Posterior cingulate gyrus (tissue), 11 donors: Measurements from ENCODE around the gene CCSER1.

Experiments used
- DNase-seq, 10 donors: peaks; one replicate each; pipeline versions ENCODE4 v3.0.0 to v3.0.0-alpha.2; 2020 to 2021; ENCODE audit warnings: mixed read lengths in 3 of 10
- intact Hi-C: fragments of 100-400 bp; cut with DNase I; formaldehyde crosslinking; loops from one replicate; pipeline ENCODE4 v1.15.1; 2023

Gene CCSER1

GRCh38 chr4:90187148-90187884 lies 60.1 kb downstream of the CCSER1 start:
- no peak for DNase-seq
- intact Hi-C loops, result no loop called here

- intact Hi-C loops, result no loop called here
Measured at GRCh38 chr4:90189178-90189577, 62.0 kb downstream of the CCSER1 start.

GRCh38 chr4:90189946-90190345 lies 62.8 kb downstream of the CCSER1 start:
- DNase-seq, result no peak
- intact Hi-C loops, result no loop called here

More at GRCh38 chr4:90189178-90189577, 62.0 kb downstream of the CCSER1 start:
- DNase-seq, result no peak

GRCh38 chr4:90190525-90190924 lies 63.3 kb downstream of the CCSER1 start:
- no peak for DNase-seq
- intact Hi-C loops, result no loop called here

GRCh38 chr4:90198086-90198847 lies 71.1 kb downstream of the CCSER1 start:
- DNase-seq, result no peak
- intact Hi-C loops, result no loop called here

- DNase-seq, result peak in 1 of 10 donors; percentile 36
- intact Hi-C loops, result no loop called here
Measured at GRCh38 chr4:90207887-90208454, 80.8 kb downstream of the CCSER1 start.

- intact Hi-C loops, result no loop called here
- no peak for DNase-seq
Measured at GRCh38 chr4:90209922-90210321, 82.7 kb downstream of the CCSER1 start.

- no peak for DNase-seq
- intact Hi-C loops, result no loop called here
Measured at GRCh38 chr4:90211174-90211573, 84.0 kb downstream of the CCSER1 start.

GRCh38 chr4:90215286-90215685 lies 88.1 kb downstream of the CCSER1 start:
- DNase-seq, result no peak
- intact Hi-C loops, result no loop called here

GRCh38 chr4:90219822-90220221 lies 92.6 kb downstream of the CCSER1 start:
- no peak for DNase-seq
- intact Hi-C loops, result no loop called here

- intact Hi-C loops, result no loop called here
- no peak for DNase-seq
Measured at GRCh38 chr4:90220459-90220858, 93.3 kb downstream of the CCSER1 start.

- no peak for DNase-seq
- intact Hi-C loops, result no loop called here
Measured at GRCh38 chr4:90226734-90227133, 99.5 kb downstream of the CCSER1 start.

GRCh38 chr4:90227177-90227576 lies 100.0 kb downstream of the CCSER1 start:
- no peak for DNase-seq
- intact Hi-C loops, result no loop called here

- intact Hi-C loops, result no loop called here
- DNase-seq, result peak in 7 of 10 donors; percentile 22 to 90 (median 45)
Measured at GRCh38 chr4:90234916-90235547, 107.8 kb downstream of the CCSER1 start.

GRCh38 chr4:90237751-90238530 lies 110.7 kb downstream of the CCSER1 start:
- intact Hi-C loops, result no loop called here
- no peak for DNase-seq

GRCh38 chr4:90240333-90240732 lies 113.1 kb downstream of the CCSER1 start:
- DNase-seq, result peak in 1 of 10 donors; percentile 46
- intact Hi-C loops, result no loop called here

- no peak for DNase-seq
- intact Hi-C loops, result no loop called here
Measured at GRCh38 chr4:90241008-90241407, 113.8 kb downstream of the CCSER1 start.

- DNase-seq, result no peak
- intact Hi-C loops, result no loop called here
Measured at GRCh38 chr4:90245837-90246236, 118.6 kb downstream of the CCSER1 start.

GRCh38 chr4:90246816-90247215 lies 119.6 kb downstream of the CCSER1 start:
- no peak for DNase-seq
- intact Hi-C loops, result no loop called here

- peak in 1 of 10 donors; percentile 4 for DNase-seq
- intact Hi-C loops, result no loop called here
Measured at GRCh38 chr4:90254357-90254756, 127.2 kb downstream of the CCSER1 start.
